Measurements from ENCODE around the gene TINAGL1. TPM values are rescaled to one million over a fixed set of nuclear protein-coding genes. Genes with fewer than 3 reads are reported as not detected.

The TINAGL1 gene
- total RNA-seq, 1 experiment from 2014 or later = 2.5 TPM

- DNase-seq = no peak
- Histone ChIP-seq H3K56ac (ENCODE audit: insufficient read length, low read depth, low read length) (no peak overlapping the region), H4K91ac (ENCODE audit: insufficient read length, low read depth, low read length) (no peak overlapping the region), H3T11ph (ENCODE audit: low read length) (no peak overlapping the region), H3K27ac (ENCODE audit: insufficient read length, low read depth, low read length) (no peak overlapping the region), H3K23ac (ENCODE audit: insufficient read length, low read depth, low read length) (no peak overlapping the region), H3K23me2 (ENCODE audit: insufficient read length, low read depth, low read length, poor library complexity, severe bottlenecking) (no peaks in the 10 kb centered on the region), H2AK5ac (ENCODE audit: insufficient read length, low read length) (no peak overlapping the region), H2BK20ac (ENCODE audit: low read depth, low read length, poor library complexity, severe bottlenecking) (no peak overlapping the region), H2BK12ac (ENCODE audit: insufficient read length, low read depth, low read length) (no peak overlapping the region), H4K5ac (ENCODE audit: insufficient read length, low read depth, low read length) (no peak overlapping the region), H4K8ac (replicated peaks; ENCODE audit: insufficient read length, low read depth, low read length) (no peak overlapping the region), H3K9me3 (ENCODE audit: control insufficient read depth, low read depth, low read length) (no peaks in the 10 kb centered on the region), H3K79me2 (ENCODE audit: insufficient read depth, low read length) (no peaks in the 10 kb centered on the region), H2AFZ (ENCODE audit: low read length) (no peak overlapping the region), H2BK120ac (ENCODE audit: low read depth, low read length, poor library complexity, severe bottlenecking) (no peak overlapping the region), H3K79me1 (ENCODE audit: insufficient read depth, low read depth, low read length, poor library complexity, severe bottlenecking) (no peaks in the 10 kb centered on the region), H3K18ac (ENCODE audit: insufficient read length, low read depth, low read length) (no peak overlapping the region), H3K4me2 (ENCODE audit: insufficient read depth, insufficient read length, low read length) (no peak overlapping the region), H3K14ac (ENCODE audit: insufficient read depth, low read length) (no peak overlapping the region), H3K4me1 (ENCODE audit: insufficient read depth, low read length) (peaks cover 10% of the 10 kb centered on the region; the same call in 1 of the 2 replicates), H4K20me1 (ENCODE audit: control insufficient read depth, insufficient read depth, insufficient read length) (no peaks in the 10 kb centered on the region), H2BK5ac (ENCODE audit: insufficient read length, low read length) (no peak overlapping the region), H3K9ac (ENCODE audit: extremely low read depth, insufficient read length, low read length) (no peak overlapping the region), H3K27me3 (ENCODE audit: insufficient read depth, low read length) (no peaks in the 10 kb centered on the region), H3K4ac (ENCODE audit: low read depth, low read length) (no peak overlapping the region), H2BK15ac (ENCODE audit: low read depth, low read length) (no peak overlapping the region)
- no peak overlapping the region for H3K27ac Mint-ChIP-seq
- no peaks in the 10 kb centered on the region for H3K36me3 Mint-ChIP-seq (ENCODE audit: insufficient read depth in 1 of 3, low read depth in 3 of 3)
- TF ChIP-seq CTCF (conservative IDR thresholded peaks at IDR 0.05) = no peak
- H3K27me3 Mint-ChIP-seq (ENCODE audit: low read depth) = peaks cover 4% of the 10 kb centered on the region
- no peaks in the 10 kb centered on the region for H3K9me3 Mint-ChIP-seq
- peaks cover 28 to 36% of the 10 kb centered on the region in 2 experiments for H3K4me1 Mint-ChIP-seq
- peak overlapping the region in 1 of 2 experiments; percentile 68; a peak in 1 of 5 replicates for H3K4me3 Mint-ChIP-seq
- no CpG with 5 or more reads among the region's 5 CpGs for WGBS (ENCODE audit: extremely low coverage, insufficient read length, low lambda C conversion rate)
Observed at GRCh38 chr1:31580513-31580870, 4.2 kb downstream of the TINAGL1 start.

All from H9 (cell line).